Activated CD8-positive, alpha-beta T cell treated with anti-CD3 and anti-CD28 coated beads, Interleukin-2, amount 10 ng/mL, durations not matched to agents 7 days and 5 days (primary cell): Measurements from ENCODE around the gene IGF2BP3. TPM values are rescaled to one million over a fixed set of nuclear protein-coding genes. Genes with fewer than 3 reads are reported as not detected.

Source experiments
- ATAC-seq: fragments of 150-1000 bp; cut with Tn5 transposase; one replicate; pipeline ENCODE4 v1.10.0; 2021; ENCODE audit warnings: moderate library complexity
- CTCF ChIA-PET: fragments of 350-600 bp; sonication (Branson Sonifier 250); formaldehyde crosslinking; loops from one replicate; lab custom pipeline; 2021; ENCODE audit warnings: antibody characterized with exemption; lab: Charles Lee
- POLR2A ChIA-PET: fragments of 350-600 bp; sonication (Branson Sonifier 250); formaldehyde crosslinking; loops from one replicate; lab custom pipeline; 2021; ENCODE audit warnings: antibody characterized with exemption; lab: Charles Lee
- DNase-seq: peaks from one replicate; pipeline ENCODE4 v3.0.0-alpha.2; 2020
- H3K27ac Mint-ChIP-seq: one replicate; pipeline ENCODE4 v1.8.0; 2021; ENCODE audit warnings: mild to moderate bottlenecking, mixed read lengths
- H3K27me3 Mint-ChIP-seq: one replicate; pipeline ENCODE4 v1.8.0; 2021; ENCODE audit warnings: low read depth, mixed read lengths
- H3K36me3 Mint-ChIP-seq: one replicate; pipeline ENCODE4 v1.8.0; 2021; ENCODE audit warnings: low read depth, mixed read lengths
- H3K4me1 Mint-ChIP-seq: one replicate; pipeline ENCODE4 v1.8.0; 2021; ENCODE audit warnings: low read depth, mixed read lengths
- H3K4me3 Mint-ChIP-seq: one replicate; pipeline ENCODE4 v1.8.0; 2021; ENCODE audit warnings: mild to moderate bottlenecking, mixed read lengths
- H3K9me3 Mint-ChIP-seq: one replicate; pipeline ENCODE4 v1.8.0; 2022; ENCODE audit warnings: mixed read lengths; ENCODE audit not compliant: insufficient read depth
- total RNA-seq, 2 experiments: library from RNA; stranded (reverse); gene quantifications; one replicate each; pipeline ENCODE4 v1.2.3, GENCODE V29; 2021

Gene IGF2BP3
- total RNA-seq, 2 experiments from 2014 or later: 0.52 to 0.55 TPM

GRCh38 chr7:23471106-23471859, 992 bp upstream of the IGF2BP3 start:
- Mint-ChIP-seq H3K4me1 (peaks cover 48% of the 10 kb centered on the region), H3K36me3 (peaks cover 5% of the 10 kb centered on the region), H3K4me3 (peak overlapping the region; percentile 73), H3K27ac (no peak overlapping the region), H3K27me3 (peaks cover 54% of the 10 kb centered on the region), H3K9me3 (no peaks in the 10 kb centered on the region)
- POLR2A ChIA-PET: no interaction called here
- CTCF ChIA-PET: no interaction called here
- DNase-seq: peak; percentile 62
- ATAC-seq: peak; percentile 20

GRCh38 chr7:23469961-23470250, 385 bp downstream of the IGF2BP3 start:
- DNase-seq (no peak), ATAC-seq (no peak)
- Mint-ChIP-seq H3K9me3 (no peaks in the 10 kb centered on the region), H3K27me3 (peaks cover 58% of the 10 kb centered on the region), H3K4me3 (peak overlapping the region; percentile 73), H3K36me3 (peaks cover 5% of the 10 kb centered on the region), H3K4me1 (peaks cover 47% of the 10 kb centered on the region), H3K27ac (no peak overlapping the region)
- CTCF ChIA-PET: interaction anchor here (0.9 to 1.8 kb wide), 2 partner anchors 112 to 196 kb away, joined by 3 to 5 read pairs; no protein-coding TSS in a partner anchor
- POLR2A ChIA-PET: no interaction called here

GRCh38 chr7:23469150-23469960, 936 bp downstream of the IGF2BP3 start:
- ChIA-PET CTCF (interaction anchor here (0.9 to 1.8 kb wide), 2 partner anchors 111 to 196 kb away, joined by 3 to 5 read pairs; no protein-coding TSS in a partner anchor), POLR2A (no interaction called here)
- DNase-seq: no peak
- Mint-ChIP-seq H3K27ac (no peak overlapping the region), H3K4me1 (peaks cover 41% of the 10 kb centered on the region), H3K4me3 (peak overlapping the region; percentile 73), H3K36me3 (peaks cover 5% of the 10 kb centered on the region), H3K9me3 (no peaks in the 10 kb centered on the region), H3K27me3 (peaks cover 55% of the 10 kb centered on the region)
- peak; percentile 13 for ATAC-seq

GRCh38 chr7:23468526-23469149, 1.7 kb downstream of the IGF2BP3 start:
- Mint-ChIP-seq H3K27ac (no peak overlapping the region), H3K4me1 (peaks cover 40% of the 10 kb centered on the region), H3K36me3 (peaks cover 5% of the 10 kb centered on the region), H3K27me3 (peaks cover 57% of the 10 kb centered on the region), H3K4me3 (peak overlapping the region; percentile 63), H3K9me3 (no peaks in the 10 kb centered on the region)
- ATAC-seq: peak; percentile 3
- CTCF ChIA-PET: interaction anchor here (0.6 to 2.7 kb wide), 6 partner anchors 74 to 209 kb away, joined by 3 to 17 read pairs (median 4); no protein-coding TSS in a partner anchor
- no peak for DNase-seq
- POLR2A ChIA-PET: interaction anchor here (0.6 kb wide), 1 partner anchor 763 kb away, joined by 4 read pairs; no protein-coding TSS in a partner anchor

- H3K27me3 Mint-ChIP-seq: peaks cover 58% of the 10 kb centered on the region
- ATAC-seq: peak; percentile 19
- H3K4me1 Mint-ChIP-seq: peaks cover 37% of the 10 kb centered on the region
- H3K27ac Mint-ChIP-seq: no peak overlapping the region
- H3K36me3 Mint-ChIP-seq: peaks cover 2% of the 10 kb centered on the region
- CTCF ChIA-PET: interaction anchor here (0.6 to 2.7 kb wide), 6 partner anchors 75 to 208 kb away, joined by 3 to 17 read pairs (median 4); no protein-coding TSS in a partner anchor
- no peaks in the 10 kb centered on the region for H3K9me3 Mint-ChIP-seq
- POLR2A ChIA-PET: interaction anchor here (0.6 to 1.4 kb wide), 3 partner anchors 63 to 764 kb away, joined by 3 to 4 read pairs (median 4); no protein-coding TSS in a partner anchor
- peak overlapping the region; percentile 51 for H3K4me3 Mint-ChIP-seq
- no peak for DNase-seq
Measured at GRCh38 chr7:23467806-23468525, 2.3 kb downstream of the IGF2BP3 start.

GRCh38 chr7:23467291-23467805, 2.9 kb downstream of the IGF2BP3 start:
- ATAC-seq (no peak), DNase-seq (no peak)
- Mint-ChIP-seq H3K4me3 (no peak overlapping the region), H3K9me3 (no peaks in the 10 kb centered on the region), H3K27ac (no peak overlapping the region), H3K27me3 (peaks cover 57% of the 10 kb centered on the region), H3K4me1 (peaks cover 39% of the 10 kb centered on the region), H3K36me3 (peaks cover 2% of the 10 kb centered on the region)
- CTCF ChIA-PET: interaction anchor here (0.7 to 2.7 kb wide), 7 partner anchors 37 to 207 kb away, joined by 3 to 17 read pairs (median 4); no protein-coding TSS in a partner anchor
- POLR2A ChIA-PET: interaction anchor here (0.7 to 1.4 kb wide), 2 partner anchors 64 to 167 kb away, joined by 3 to 4 read pairs; no protein-coding TSS in a partner anchor

- peak; percentile 41 for DNase-seq
- peaks cover 55% of the 10 kb centered on the region for H3K27me3 Mint-ChIP-seq
- no peak overlapping the region for H3K27ac Mint-ChIP-seq
- H3K4me1 Mint-ChIP-seq: peaks cover 14% of the 10 kb centered on the region
- peak; percentile 55 for ATAC-seq
- H3K9me3 Mint-ChIP-seq: no peaks in the 10 kb centered on the region
- ChIA-PET POLR2A (no interaction called here), CTCF (interaction anchor here (0.6 to 3.7 kb wide), 20 partner anchors 10 to 210 kb away, joined by 3 to 33 read pairs (median 4); partner anchors contain the start of gene MALSU1)
- no peak overlapping the region for H3K4me3 Mint-ChIP-seq
- no peaks in the 10 kb centered on the region for H3K36me3 Mint-ChIP-seq
Measured at GRCh38 chr7:23462846-23463245, 7.4 kb downstream of the IGF2BP3 start.

GRCh38 chr7:23458044-23458443, 12.2 kb downstream of the IGF2BP3 start:
- CTCF ChIA-PET: no interaction called here
- H3K4me3 Mint-ChIP-seq: no peak overlapping the region
- H3K27ac Mint-ChIP-seq: no peak overlapping the region
- no peaks in the 10 kb centered on the region for H3K9me3 Mint-ChIP-seq
- DNase-seq: no peak
- H3K4me1 Mint-ChIP-seq: peaks cover 4% of the 10 kb centered on the region
- H3K36me3 Mint-ChIP-seq: no peaks in the 10 kb centered on the region
- POLR2A ChIA-PET: interaction anchor here (0.6 kb wide), 1 partner anchor 236 kb away, joined by 3 read pairs; no protein-coding TSS in a partner anchor
- no peak for ATAC-seq
- H3K27me3 Mint-ChIP-seq: peaks cover 51% of the 10 kb centered on the region

GRCh38 chr7:23456093-23456492, 14.2 kb downstream of the IGF2BP3 start:
- Mint-ChIP-seq H3K27ac (no peak overlapping the region), H3K36me3 (no peaks in the 10 kb centered on the region), H3K4me1 (no peaks in the 10 kb centered on the region), H3K9me3 (no peaks in the 10 kb centered on the region), H3K27me3 (peaks cover 40% of the 10 kb centered on the region), H3K4me3 (no peak overlapping the region)
- DNase-seq: no peak
- ATAC-seq: no peak
- ChIA-PET CTCF (interaction anchor here (1.1 kb wide), 1 partner anchor 183 kb away, joined by 6 read pairs; no protein-coding TSS in a partner anchor), POLR2A (no interaction called here)

GRCh38 chr7:23454881-23455526, 15.3 kb downstream of the IGF2BP3 start:
- Mint-ChIP-seq H3K27ac (no peak overlapping the region), H3K36me3 (no peaks in the 10 kb centered on the region), H3K4me3 (no peak overlapping the region), H3K9me3 (no peaks in the 10 kb centered on the region), H3K4me1 (peaks cover 6% of the 10 kb centered on the region), H3K27me3 (peaks cover 40% of the 10 kb centered on the region)
- ChIA-PET POLR2A (no interaction called here), CTCF (interaction anchor here (0.7 to 1.0 kb wide), 3 partner anchors 25 to 97 kb away, joined by 3 to 4 read pairs (median 3); no protein-coding TSS in a partner anchor)
- ATAC-seq: no peak
- DNase-seq: no peak
